HCT116 (cell line): Measurements from ENCODE around the gene AP1S1. TPM values are rescaled to one million over a fixed set of nuclear protein-coding genes. Genes with fewer than 3 reads are reported as not detected.

Experiments used
- ATAC-seq: fragments of 200-7000 bp; cut with Tn5 transposase; 2 replicates; pipeline ENCODE4 v1.9.1; 2020; ENCODE audit warnings: mild to moderate bottlenecking, moderate library complexity
- BruUV-seq: library from RNA; stranded (reverse); fragments of 400-500 nt; replicated peaks from 2 replicates; lab custom pipeline; 2021; lab: Mats Ljungman, UMichigan
- CTCF ChIA-PET: fragments of 300-600 bp; sonication (Branson Sonifier 250); formaldehyde crosslinking; loops from one replicate; lab custom pipeline; 2021; ENCODE audit warnings: antibody characterized with exemption; lab: Charles Lee
- POLR2A ChIA-PET: fragments of 300-600, 350-600 bp; sonication (Branson Sonifier 250); formaldehyde crosslinking; loops from one replicate; lab custom pipeline; 2021; ENCODE audit warnings: antibody characterized with exemption; lab: Charles Lee
- RAD21 ChIA-PET, 2 experiments: fragments of 300-600 bp; sonication (Branson Sonifier 250); formaldehyde crosslinking; loops; one replicate each; lab custom pipeline; 2023; ENCODE audit warnings: low total read pairs in 2 of 2; ENCODE audit not compliant: uncharacterized antibody in 2 of 2, unreplicated experiment in 2 of 2, low non-redundant PET in 1 of 2; lab: Charles Lee
- DNase-seq: peaks from one replicate; pipeline ENCODE4 v3.0.0-alpha.2; 2010; ENCODE audit warnings: low read depth, low spot score
- H2AFZ ChIP-seq: fragments of 200-600 bp; shearing (Covaris generic), sonication (generic); 2 replicates; pipeline ENCODE4 v1.6.1; 2017; ENCODE audit warnings: low read depth, mixed run types, mixed read lengths, antibody characterized with exemption, low read length; ENCODE audit not compliant: poor library complexity, severe bottlenecking
- H3K27ac ChIP-seq: 2 replicates; pipeline ENCODE4 v1.5.1; 2012; ENCODE audit warnings: low read depth, low read length
- H3K27me3 ChIP-seq: fragments of 200-600 bp; sonication (generic); 2 replicates; pipeline ENCODE4 v1.6.1; 2016; ENCODE audit warnings: mixed run types, low read length, mixed read lengths; ENCODE audit not compliant: insufficient read depth
- H3K36me3 ChIP-seq, 2 experiments: fragments of 200-500 bp in 1 of 2; fragments of 200-600 bp in 1 of 2; sonication (Bioruptor generic) in 1 of 2; sonication (generic) in 1 of 2; 2 replicates each; pipeline versions ENCODE4 v1.5.1 to v1.6.1; 2014 to 2016; ENCODE audit warnings: low read length in 2 of 2, inconsistent platforms in 1 of 2, mixed read lengths in 1 of 2, mixed run types in 1 of 2; ENCODE audit not compliant: insufficient read depth in 2 of 2, control insufficient read depth in 1 of 2
- H3K4me1 ChIP-seq, 2 experiments: fragments of 200-600 bp in 1 of 2; sonication (generic) in 1 of 2; 2 replicates each; pipeline versions ENCODE4 v1.5.1 to v1.6.1; 2012 to 2017; ENCODE audit warnings: low read length in 2 of 2, inconsistent platforms in 1 of 2, mild to moderate bottlenecking in 1 of 2, mixed read lengths in 1 of 2, mixed run types in 1 of 2, moderate library complexity in 1 of 2; ENCODE audit not compliant: insufficient read depth in 2 of 2, control insufficient read depth in 1 of 2
- H3K4me2 ChIP-seq: fragments of 200-600 bp; sonication (generic); 2 replicates; pipeline ENCODE4 v1.6.1; 2017; ENCODE audit warnings: mixed run types, low read length, mixed read lengths
- H3K4me3 ChIP-seq, 2 experiments: fragments of 200-600 bp in 1 of 2; sonication (generic) in 1 of 2; replicated peaks in 1 of 2; 2 replicates each; pipeline ENCODE4 v1.5.1; 2011 to 2016; ENCODE audit warnings: low read length in 2 of 2, control low read depth in 1 of 2, low read depth in 1 of 2, mild to moderate bottlenecking in 1 of 2, mixed read lengths in 1 of 2, mixed run types in 1 of 2
- H3K79me2 ChIP-seq: fragments of 200-600 bp; sonication (generic); 2 replicates; pipeline ENCODE4 v1.6.1; 2017; ENCODE audit warnings: mild to moderate bottlenecking, mixed run types, low read length, moderate library complexity, mixed read lengths; ENCODE audit not compliant: insufficient read depth
- H3K9ac ChIP-seq: fragments of 200-600 bp; sonication (generic); 2 replicates; pipeline ENCODE4 v1.6.1; 2016; ENCODE audit warnings: low read length, mixed read lengths
- H3K9me2 ChIP-seq: fragments of 200-600 bp; sonication (generic), shearing (Covaris generic); 2 replicates; pipeline ENCODE4 v1.6.1; 2017; ENCODE audit warnings: mixed run types, mild to moderate bottlenecking, moderate library complexity; ENCODE audit not compliant: insufficient read depth
- H3K9me3 ChIP-seq, 2 experiments: fragments of 200-500 bp in 1 of 2; fragments of 200-600 bp in 1 of 2; sonication (Bioruptor generic) in 1 of 2; sonication (generic) in 1 of 2; 2 replicates each; pipeline ENCODE4 v1.6.1; 2014 to 2017; ENCODE audit warnings: low read length in 2 of 2, mixed read lengths in 2 of 2, inconsistent platforms in 1 of 2, low read depth in 1 of 2, mild to moderate bottlenecking in 1 of 2, mixed run types in 1 of 2, moderate library complexity in 1 of 2; ENCODE audit not compliant: control insufficient read depth in 1 of 2, insufficient read depth in 1 of 2
- H4K20me1 ChIP-seq: fragments of 200-600 bp; sonication (generic), shearing (Covaris generic); 2 replicates; pipeline ENCODE4 v1.6.1; 2017; ENCODE audit warnings: mixed run types, mild to moderate bottlenecking, moderate library complexity; ENCODE audit not compliant: insufficient read depth
- CBX3 ChIP-seq: IDR thresholded peaks from 2 replicates; pipeline ENCODE4 v1.6.1; 2012; ENCODE audit warnings: low read depth
- CEBPB ChIP-seq: IDR thresholded peaks from 2 replicates; pipeline ENCODE4 v1.6.1; 2012; ENCODE audit warnings: low read depth
- CTCF ChIP-seq, 3 experiments: fragments of 200-600 bp in 1 of 3; sonication (generic) in 1 of 3; IDR thresholded peaks in 2 of 3; conservative IDR thresholded peaks in 1 of 3; 2 replicates each; pipeline ENCODE4 v1.5.1; 2012 to 2017; ENCODE audit warnings: low read depth in 2 of 3, low read length in 2 of 3, antibody characterized with exemption in 1 of 3, borderline replicate concordance in 1 of 3, control low read depth in 1 of 3, mild to moderate bottlenecking in 1 of 3, mixed read lengths in 1 of 3, mixed run types in 1 of 3, moderate library complexity in 1 of 3; ENCODE audit not compliant: insufficient read depth in 1 of 3
- EGR1 ChIP-seq: IDR thresholded peaks from 2 replicates; pipeline ENCODE4 v1.6.1; 2012; ENCODE audit warnings: low read depth
- ELF1 ChIP-seq: IDR thresholded peaks from 2 replicates; pipeline ENCODE4 v1.6.1; 2012; ENCODE audit warnings: low read depth, borderline replicate concordance
- EZH2phosphoT487 ChIP-seq: fragments of 200-600 bp; IDR thresholded peaks from 2 replicates; pipeline ENCODE4 v1.6.1; 2018; ENCODE audit warnings: antibody characterized with exemption, borderline replicate concordance
- FOSL1 ChIP-seq: IDR thresholded peaks from 2 replicates; pipeline ENCODE4 v1.6.1; 2012; ENCODE audit warnings: low read depth
- JUND ChIP-seq: IDR thresholded peaks from 2 replicates; pipeline ENCODE4 v1.6.1; 2012
- RAD21 ChIP-seq: IDR thresholded peaks from 2 replicates; pipeline ENCODE4 v1.6.1; 2012; ENCODE audit warnings: low read depth, mild to moderate bottlenecking
- REST ChIP-seq: IDR thresholded peaks from 2 replicates; pipeline ENCODE4 v1.6.1; 2012; ENCODE audit warnings: low read depth
- SIN3A ChIP-seq: IDR thresholded peaks from 2 replicates; pipeline ENCODE4 v1.6.1; 2012; ENCODE audit warnings: low read depth
- SP1 ChIP-seq: IDR thresholded peaks from 2 replicates; pipeline ENCODE4 v1.6.1; 2012; ENCODE audit warnings: low read depth
- YY1 ChIP-seq: IDR thresholded peaks from 2 replicates; pipeline ENCODE4 v1.6.1; 2011; ENCODE audit warnings: low read length, low read depth, moderate library complexity, mild to moderate bottlenecking; ENCODE audit not compliant: insufficient replicate concordance; ENCODE audit errors: extremely low read depth
- ZBTB33 ChIP-seq: IDR thresholded peaks from 2 replicates; pipeline ENCODE4 v1.6.1; 2011; ENCODE audit warnings: mild to moderate bottlenecking, low read length, moderate library complexity; ENCODE audit not compliant: insufficient replicate concordance; ENCODE audit errors: extremely low read depth
- intact Hi-C: fragments of 100-400 bp; cut with micrococcal nuclease; formaldehyde crosslinking; loops from 2 replicates; pipeline ENCODE4 v1.10.0; 2022
- total RNA-seq: library from RNA; stranded (reverse); gene quantifications from one replicate; pipeline ENCODE4 v1.2.1, GENCODE V29; 2021; ENCODE audit not compliant: unreplicated experiment

Gene AP1S1
- total RNA-seq, 1 experiment from 2014 or later = 130 TPM

GRCh38 chr7:101208794-101209193 is 54.5 kb downstream of the AP1S1 start:
- H3K9me2 ChIP-seq = no peaks in the 10 kb centered on the region
- CTCF ChIA-PET = no interaction called here
- TF ChIP-seq SIN3A (no peak), CTCF (IDR thresholded peaks at IDR 0.05 in 2 of 3, conservative IDR thresholded peaks at IDR 0.05 in 1 of 3; ENCODE audit: borderline replicate concordance in 1 of 3, insufficient read depth in 1 of 3, low read depth in 2 of 3, low read length in 2 of 3) (no peak), ZBTB33 (no peak), REST (no peak), CBX3 (no peak), ELF1 (no peak), CEBPB (no peak), FOSL1 (no peak), EGR1 (no peak), JUND (no peak), RAD21 (no peak), SP1 (no peak), YY1 (no peak), EZH2phosphoT487 (no peak)
- H2AFZ ChIP-seq = no peak overlapping the region
- no peaks in the 10 kb centered on the region for H3K4me1 ChIP-seq
- ATAC-seq = no peak
- H3K4me3 ChIP-seq = no peak overlapping the region
- no peaks in the 10 kb centered on the region for H3K79me2 ChIP-seq
- peaks cover 8 to 9% of the 10 kb centered on the region in 2 experiments; a peak in 3 of 4 replicates for H3K36me3 ChIP-seq
- DNase-seq = no peak
- POLR2A ChIA-PET = interaction anchor here (1.5 kb wide), 1 partner anchor 9 kb away, joined by 4 read pairs; the partner anchor contains the start of genes PLOD3 and ZNHIT1
- H3K9ac ChIP-seq = no peak overlapping the region
- no peaks in the 10 kb centered on the region for H3K27me3 ChIP-seq
- H4K20me1 ChIP-seq = no peaks in the 10 kb centered on the region
- RAD21 ChIA-PET = no interaction called here
- no peak overlapping the region for H3K4me2 ChIP-seq
- no peaks in the 10 kb centered on the region for H3K9me3 ChIP-seq
- no peak overlapping the region for H3K27ac ChIP-seq
- intact Hi-C loops = no loop called here
- BruUV-seq = no TSS peak
